HepG2 (cell line): ENCODE measurements around the gene NR5A2. TPM values are rescaled to one million over a fixed set of nuclear protein-coding genes. Genes with fewer than 3 reads are reported as not detected.

Experiments
- ATAC-seq: fragments of 200-7000 bp; cut with Tn5 transposase; 3 replicates; pipeline ENCODE4 v1.9.1; 2020; ENCODE audit warnings: mild to moderate bottlenecking, moderate library complexity
- BruUV-seq: library from RNA; stranded (reverse); fragments of 400-500 nt; replicated peaks from 2 replicates; lab custom pipeline; 2021; lab: Mats Ljungman, UMichigan
- CTCF ChIA-PET: fragments of 300-600 bp; formaldehyde crosslinking; extraction: SDS; loops from one replicate; lab custom pipeline; 2021; ENCODE audit warnings: low total read pairs, inconsistent platforms, low intra/inter-chr PET ratio; lab: Yijun Ruan, JAX
- POLR2A ChIA-PET: fragments of 350-600 bp; sonication (Branson Sonifier 250); formaldehyde crosslinking; loops from one replicate; lab custom pipeline; 2020; ENCODE audit warnings: antibody characterized with exemption, inconsistent platforms; lab: Yijun Ruan, JAX
- DNase-seq: peaks from one replicate; pipeline ENCODE4 v3.0.0-alpha.2; 2015; ENCODE audit warnings: low spot score
- FAIRE-seq: peaks from 3 replicates; lab custom pipeline; 2011; peaks lifted over from hg19 to GRCh38; lab: Jason Lieb, UNC
- H2AFZ ChIP-seq: one replicate; pipeline ENCODE4 v1.6.1; 2011; ENCODE audit warnings: low read length, inconsistent platforms
- H3K27ac ChIP-seq: fragments of 300-600 bp; 3 replicates; pipeline ENCODE4 v1.8.0; 2011; ENCODE audit warnings: mixed run types, mild to moderate bottlenecking, mixed read lengths, low read length, inconsistent platforms; ENCODE audit not compliant: insufficient read depth; ENCODE audit errors: extremely low read length
- H3K27me3 ChIP-seq, 2 experiments: fragments of 200-600 bp in 1 of 2; 2 replicates in 1 of 2; 3 replicates in 1 of 2; pipeline versions ENCODE4 v1.6.0 to v1.8.0; 2011; ENCODE audit warnings: low read length in 2 of 2, mild to moderate bottlenecking in 2 of 2, moderate library complexity in 2 of 2, inconsistent platforms in 1 of 2; ENCODE audit not compliant: insufficient read depth in 2 of 2, control insufficient read depth in 1 of 2
- H3K36me3 ChIP-seq, 2 experiments: fragments of 200-600 bp in 1 of 2; replicated peaks in 1 of 2; 2 replicates in 1 of 2; 3 replicates in 1 of 2; pipeline versions ENCODE4 v1.5.1 to v1.8.0; 2011; ENCODE audit warnings: low read length in 2 of 2, inconsistent platforms in 1 of 2; ENCODE audit not compliant: insufficient read depth in 2 of 2, control insufficient read depth in 1 of 2
- H3K4me1 ChIP-seq: 2 replicates; pipeline ENCODE4 v1.5.1; 2012; ENCODE audit warnings: low read length, inconsistent platforms; ENCODE audit not compliant: insufficient read depth
- H3K4me2 ChIP-seq: 2 replicates; pipeline ENCODE4 v1.6.0; 2011; ENCODE audit warnings: low read depth, low read length, inconsistent platforms
- H3K4me3 ChIP-seq, 3 experiments: fragments of 200-600 bp in 1 of 3; sonication (generic), shearing (Covaris generic) in 1 of 3; replicated peaks in 1 of 3; 2 replicates each; pipeline ENCODE4 v1.5.1; 2011 to 2016; ENCODE audit warnings: low read length in 3 of 3, inconsistent platforms in 2 of 3, low read depth in 2 of 3, mild to moderate bottlenecking in 2 of 3, control low read depth in 1 of 3, mixed read lengths in 1 of 3; ENCODE audit not compliant: insufficient read depth in 1 of 3
- H3K79me2 ChIP-seq: one replicate; pipeline ENCODE4 v1.6.1; 2011; ENCODE audit warnings: low read length, inconsistent platforms; ENCODE audit not compliant: insufficient read depth
- H3K9ac ChIP-seq: 2 replicates; pipeline ENCODE4 v1.6.0; 2011; ENCODE audit warnings: mild to moderate bottlenecking, low read depth, low read length, inconsistent platforms; ENCODE audit not compliant: insufficient read depth
- H3K9me3 ChIP-seq: 2 replicates; pipeline ENCODE4 v1.5.1; 2012; ENCODE audit warnings: mild to moderate bottlenecking, low read length
- H4K20me1 ChIP-seq: 2 replicates; pipeline ENCODE4 v1.6.0; 2011; ENCODE audit warnings: inconsistent platforms, mild to moderate bottlenecking, low read length, moderate library complexity; ENCODE audit not compliant: insufficient read depth
- CBFB ChIP-seq: sonication (generic); formaldehyde crosslinking; IDR thresholded peaks from 2 replicates; pipeline ENCODE4 v1.4.0; 2020; ENCODE audit warnings: missing genetic modification reagents
- PHF8 ChIP-seq: sonication (generic); formaldehyde crosslinking; IDR thresholded peaks from 2 replicates; pipeline ENCODE4 v1.5.0; 2020; ENCODE audit warnings: missing genetic modification reagents
- SETDB1 ChIP-seq: sonication (generic); formaldehyde crosslinking; IDR thresholded peaks from 2 replicates; pipeline ENCODE4 v1.5.1; 2020; ENCODE audit warnings: missing genetic modification reagents, mild to moderate bottlenecking, borderline replicate concordance
- ZIK1 ChIP-seq: sonication (generic); formaldehyde crosslinking; IDR thresholded peaks from 2 replicates; pipeline ENCODE4 v1.5.0; 2020; ENCODE audit warnings: mild to moderate bottlenecking, low read depth, missing genetic modification reagents, borderline replicate concordance
- ZNF235 ChIP-seq: sonication (generic); formaldehyde crosslinking; IDR thresholded peaks from 2 replicates; pipeline ENCODE4 v1.8.1; 2023; ENCODE audit warnings: mild to moderate bottlenecking, missing genetic modification reagents, borderline replicate concordance
- ZNF282 ChIP-seq: fragments of 450-650 bp; IDR thresholded peaks from 2 replicates; pipeline ENCODE4 v1.6.1; 2018; ENCODE audit not compliant: partially characterized antibody
- WGBS: methylation state at CpG from one replicate; pipeline ENCODE4 v1.1.6; 2017; ENCODE audit warnings: low lambda C conversion rate; 5-methylcytosine and 5-hydroxymethylcytosine counted together
- in situ Hi-C: cut with HindIII; loops from 2 replicates; pipeline ENCODE4 v1.10.0; 2017; ENCODE audit warnings: low pct_unique_long_range_greater_than_20kb; ENCODE audit not compliant: extremely low pct_ligation_motif_present
- intact Hi-C: fragments of 100-400 bp; cut with micrococcal nuclease; formaldehyde crosslinking; loops from one replicate; pipeline ENCODE4 v1.10.0; 2022; ENCODE audit not compliant: unreplicated experiment
- polyA plus RNA-seq, 8 experiments: library from polyadenylated mRNA; depleted of rRNA in 3 of 8; stranded (reverse) in 7 of 8; unstranded in 1 of 8; fragments of >200 nt; fragmentation: Illumina TruSeq in 4 of 8; extraction: Trizol in 4 of 8; gene quantifications; 2 replicates each; pipeline versions ENCODE4 v1.2.1 to v1.2.3, GENCODE V29; 2011 to 2016; ENCODE audit warnings: low read depth in 4 of 8, missing spikeins in 1 of 8, mixed read lengths in 1 of 8; ENCODE audit not compliant: insufficient read depth in 1 of 8
- total RNA-seq, 5 experiments: library from RNA; depleted of rRNA; stranded (reverse); fragments of >200 nt; fragmentation: Illumina TruSeq; extraction: Trizol; gene quantifications; 2 replicates each; pipeline ENCODE4 v1.2.3, GENCODE V29; 2016; ENCODE audit warnings: low read depth in 1 of 5
- TF ChIP-seq, protein P1 (sequence below): sonication (generic); formaldehyde crosslinking; IDR thresholded peaks from 2 replicates; pipeline ENCODE4 v1.5.1; 2020; ENCODE audit warnings: mild to moderate bottlenecking, moderate library complexity, missing genetic modification reagents
- TF ChIP-seq, protein P2 (sequence below): sonication (generic); formaldehyde crosslinking; IDR thresholded peaks from 2 replicates; pipeline ENCODE4 v1.8.0; 2022; ENCODE audit warnings: mild to moderate bottlenecking, missing genetic modification reagents, moderate library complexity

Gene NR5A2
- total and polyA plus RNA-seq, 2 of the 13 experiments (the other 11 are each of a cell fraction or from before 2014, with no cell fraction given): 0.24 to 2.8 TPM

- H3K36me3 ChIP-seq: no peaks in the 10 kb centered on the region
- no peak overlapping the region for H3K9ac ChIP-seq
- BruUV-seq: no TSS peak
- H3K9me3 ChIP-seq: no peaks in the 10 kb centered on the region
- DNase-seq (no peak), FAIRE-seq (no peak), ATAC-seq (no peak)
- H3K27me3 ChIP-seq: no peaks in the 10 kb centered on the region
- no peak overlapping the region for H3K27ac ChIP-seq
- intact Hi-C loops: no loop called here
- CTCF ChIA-PET: no interaction called here
- H4K20me1 ChIP-seq: no peaks in the 10 kb centered on the region
- no peak overlapping the region for H3K4me2 ChIP-seq
- POLR2A ChIA-PET: no interaction called here
- H3K4me1 ChIP-seq: no peaks in the 10 kb centered on the region
- no peaks in the 10 kb centered on the region for H3K79me2 ChIP-seq
- H3K4me3 ChIP-seq: no peak overlapping the region
- 5% methylated on average over 7 of the region's 7 CpGs for WGBS
- in situ Hi-C loops: no loop called here
- no peak for TF ChIP-seq ZIK1
- no peak for TF ChIP-seq SETDB1
- TF ChIP-seq, protein P1, sequence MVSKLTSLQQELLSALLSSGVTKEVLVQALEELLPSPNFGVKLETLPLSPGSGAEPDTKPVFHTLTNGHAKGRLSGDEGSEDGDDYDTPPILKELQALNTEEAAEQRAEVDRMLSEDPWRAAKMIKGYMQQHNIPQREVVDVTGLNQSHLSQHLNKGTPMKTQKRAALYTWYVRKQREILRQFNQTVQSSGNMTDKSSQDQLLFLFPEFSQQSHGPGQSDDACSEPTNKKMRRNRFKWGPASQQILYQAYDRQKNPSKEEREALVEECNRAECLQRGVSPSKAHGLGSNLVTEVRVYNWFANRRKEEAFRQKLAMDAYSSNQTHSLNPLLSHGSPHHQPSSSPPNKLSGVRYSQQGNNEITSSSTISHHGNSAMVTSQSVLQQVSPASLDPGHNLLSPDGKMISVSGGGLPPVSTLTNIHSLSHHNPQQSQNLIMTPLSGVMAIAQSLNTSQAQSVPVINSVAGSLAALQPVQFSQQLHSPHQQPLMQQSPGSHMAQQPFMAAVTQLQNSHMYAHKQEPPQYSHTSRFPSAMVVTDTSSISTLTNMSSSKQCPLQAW: no peak
- no peak for TF ChIP-seq ZNF282
- no peak for TF ChIP-seq PHF8 (CRISPR knock-in tag)
- no peak overlapping the region for H2AFZ ChIP-seq
Measured at GRCh38 chr1:199978408-199978940, 49.0 kb upstream of the NR5A2 start.

DNA sequence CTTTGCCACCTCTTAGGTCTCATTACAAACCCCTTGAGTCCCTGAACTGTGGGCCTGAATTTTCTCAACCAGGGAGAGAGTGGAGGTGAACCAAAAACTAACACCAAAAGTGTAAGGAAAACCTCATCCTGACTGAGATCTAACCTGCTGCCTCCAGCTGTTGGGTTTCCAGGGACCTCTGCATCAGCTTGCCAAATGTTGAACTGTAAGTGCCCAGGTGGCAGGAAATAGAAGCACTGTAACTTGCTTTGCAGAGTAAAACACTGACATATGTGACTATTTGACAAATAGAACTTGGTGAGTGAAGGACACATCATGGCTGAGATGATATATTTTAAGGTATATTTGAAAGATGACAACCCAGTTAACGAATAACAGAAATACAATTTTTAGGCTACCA is 48.4 kb upstream of the NR5A2 start:
- no peak for ATAC-seq
- no peak overlapping the region for H3K4me3 ChIP-seq
- no peaks in the 10 kb centered on the region for H3K79me2 ChIP-seq
- H4K20me1 ChIP-seq: no peaks in the 10 kb centered on the region
- no peak overlapping the region for H3K4me2 ChIP-seq
- DNase-seq: no peak
- in situ Hi-C loops: no loop called here
- H3K27me3 ChIP-seq: no peaks in the 10 kb centered on the region
- no peak overlapping the region for H3K27ac ChIP-seq
- no TSS peak for BruUV-seq
- no peaks in the 10 kb centered on the region for H3K36me3 ChIP-seq
- no peak overlapping the region for H2AFZ ChIP-seq
- no peaks in the 10 kb centered on the region for H3K4me1 ChIP-seq
- H3K9ac ChIP-seq: no peak overlapping the region
- WGBS: 88% methylated on average over 1 of the region's 1 CpG
- no peaks in the 10 kb centered on the region for H3K9me3 ChIP-seq
- ChIA-PET CTCF (no interaction called here), POLR2A (no interaction called here)
- no peak for FAIRE-seq
- intact Hi-C loops: no loop called here
- TF ChIP-seq ZNF235 (CRISPR knock-in tag) (no peak), CBFB (CRISPR knock-in tag) (no peak)
- TF ChIP-seq, protein P2, sequence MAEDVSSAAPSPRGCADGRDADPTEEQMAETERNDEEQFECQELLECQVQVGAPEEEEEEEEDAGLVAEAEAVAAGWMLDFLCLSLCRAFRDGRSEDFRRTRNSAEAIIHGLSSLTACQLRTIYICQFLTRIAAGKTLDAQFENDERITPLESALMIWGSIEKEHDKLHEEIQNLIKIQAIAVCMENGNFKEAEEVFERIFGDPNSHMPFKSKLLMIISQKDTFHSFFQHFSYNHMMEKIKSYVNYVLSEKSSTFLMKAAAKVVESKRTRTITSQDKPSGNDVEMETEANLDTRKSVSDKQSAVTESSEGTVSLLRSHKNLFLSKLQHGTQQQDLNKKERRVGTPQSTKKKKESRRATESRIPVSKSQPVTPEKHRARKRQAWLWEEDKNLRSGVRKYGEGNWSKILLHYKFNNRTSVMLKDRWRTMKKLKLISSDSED (CRISPR knock-in tag): no peak
